PC-9 (cell line): ENCODE results near the gene GLRX. TPM values are rescaled to one million over a fixed set of nuclear protein-coding genes. Genes with fewer than 3 reads are reported as not detected.

Experiments
- BruUV-seq: library from RNA; stranded (reverse); fragments of 400-500 nt; replicated peaks from 2 replicates; lab custom pipeline; 2021; lab: Mats Ljungman, UMichigan
- CTCF ChIA-PET: fragments of 300-600 bp; sonication (Branson Sonifier 250); formaldehyde crosslinking; loops from one replicate; lab custom pipeline; 2022; ENCODE audit warnings: antibody characterized with exemption; lab: Charles Lee
- POLR2A ChIA-PET: fragments of 300-600 bp; sonication (Branson Sonifier 250); formaldehyde crosslinking; loops from one replicate; lab custom pipeline; 2022; ENCODE audit warnings: antibody characterized with exemption; ENCODE audit not compliant: unreplicated experiment; lab: Charles Lee
- DNase-seq, 2 experiments: peaks; one replicate each; pipeline versions ENCODE4 v3.0.0 to v3.0.0-alpha.2; 2015 to 2022; ENCODE audit warnings: mixed read lengths in 1 of 2
- H2AFZ ChIP-seq: fragments of 200-600 bp; sonication (generic); 2 replicates; pipeline ENCODE4 v1.8.1; 2017; ENCODE audit warnings: antibody characterized with exemption
- H3F3A ChIP-seq: fragments of 200-600 bp; sonication (generic); 2 replicates; pipeline ENCODE4 v1.8.1; 2017; ENCODE audit warnings: antibody characterized with exemption, mild to moderate bottlenecking, low read depth; ENCODE audit not compliant: insufficient read depth
- H3K27ac ChIP-seq: fragments of 200-600 bp; sonication (generic); 2 replicates; pipeline ENCODE4 v1.6.1; 2016; ENCODE audit warnings: mixed run types
- H3K27me3 ChIP-seq: fragments of 200-600 bp; sonication (generic); 2 replicates; pipeline ENCODE4 v1.6.1; 2016; ENCODE audit warnings: low read depth, mixed run types; ENCODE audit not compliant: insufficient read depth
- H3K36me3 ChIP-seq: fragments of 200-600 bp; sonication (generic); 2 replicates; pipeline ENCODE4 v1.6.1; 2016; ENCODE audit warnings: low read depth, mixed run types
- H3K4me1 ChIP-seq: fragments of 200-600 bp; sonication (generic); replicated peaks from 2 replicates; pipeline ENCODE4 v1.6.1; 2016; ENCODE audit warnings: mixed run types; ENCODE audit not compliant: insufficient read depth
- H3K4me2 ChIP-seq: fragments of 200-600 bp; sonication (generic); 2 replicates; pipeline ENCODE4 v1.6.1; 2017; ENCODE audit warnings: mixed run types
- H3K4me3 ChIP-seq: fragments of 200-600 bp; sonication (generic); 2 replicates; pipeline ENCODE4 v1.6.1; 2016; ENCODE audit warnings: mixed run types
- H3K79me2 ChIP-seq: fragments of 200-600 bp; sonication (generic); 2 replicates; pipeline ENCODE4 v1.6.1; 2017; ENCODE audit warnings: low read depth, mixed run types
- H3K9me2 ChIP-seq: fragments of 200-600 bp; sonication (generic); 2 replicates; pipeline ENCODE4 v1.8.1; 2017; ENCODE audit warnings: mild to moderate bottlenecking; ENCODE audit not compliant: insufficient read depth
- H3K9me3 ChIP-seq: fragments of 200-600 bp; sonication (generic); 2 replicates; pipeline ENCODE4 v1.8.1; 2016; ENCODE audit warnings: low read depth; ENCODE audit not compliant: insufficient read depth
- H4K20me1 ChIP-seq: fragments of 200-600 bp; sonication (generic); 2 replicates; pipeline ENCODE4 v1.8.1; 2017; ENCODE audit not compliant: insufficient read depth
- EZH2 ChIP-seq: fragments of 200-600 bp; sonication (generic); IDR thresholded peaks from 2 replicates; pipeline ENCODE4 v1.8.0; 2017; ENCODE audit warnings: antibody characterized with exemption, low read depth
- intact Hi-C: fragments of 100-400 bp; cut with micrococcal nuclease; formaldehyde crosslinking; loops from one replicate; pipeline ENCODE4 v1.10.0; 2022; ENCODE audit not compliant: unreplicated experiment
- total RNA-seq: library from RNA; stranded (reverse); gene quantifications from 2 replicates; pipeline ENCODE4 v1.2.3, GENCODE V29; 2021
- TF ChIP-seq, protein P1 (sequence below): fragments of 200-600 bp; sonication (generic); conservative IDR thresholded peaks from 2 replicates; pipeline ENCODE4 v1.6.1; 2017; ENCODE audit warnings: mixed run types, antibody characterized with exemption, mild to moderate bottlenecking, moderate library complexity

Gene GLRX
- total RNA-seq, 1 experiment from 2014 or later = 25.5 TPM

- Histone ChIP-seq H4K20me1 (no peaks in the 10 kb centered on the region), H3K9me3 (no peaks in the 10 kb centered on the region), H2AFZ (no peak overlapping the region), H3K27me3 (no peaks in the 10 kb centered on the region), H3K36me3 (peaks cover 9% of the 10 kb centered on the region; the same call in 1 of the 2 replicates), H3K4me1 (no peaks in the 10 kb centered on the region), H3K4me3 (no peak overlapping the region), H3F3A (peaks cover 7% of the 10 kb centered on the region; the same call in 1 of the 2 replicates), H3K79me2 (no peaks in the 10 kb centered on the region), H3K27ac (no peak overlapping the region), H3K4me2 (no peak overlapping the region), H3K9me2 (no peaks in the 10 kb centered on the region)
- TF ChIP-seq EZH2 = no peak
- TF ChIP-seq, protein P1, sequence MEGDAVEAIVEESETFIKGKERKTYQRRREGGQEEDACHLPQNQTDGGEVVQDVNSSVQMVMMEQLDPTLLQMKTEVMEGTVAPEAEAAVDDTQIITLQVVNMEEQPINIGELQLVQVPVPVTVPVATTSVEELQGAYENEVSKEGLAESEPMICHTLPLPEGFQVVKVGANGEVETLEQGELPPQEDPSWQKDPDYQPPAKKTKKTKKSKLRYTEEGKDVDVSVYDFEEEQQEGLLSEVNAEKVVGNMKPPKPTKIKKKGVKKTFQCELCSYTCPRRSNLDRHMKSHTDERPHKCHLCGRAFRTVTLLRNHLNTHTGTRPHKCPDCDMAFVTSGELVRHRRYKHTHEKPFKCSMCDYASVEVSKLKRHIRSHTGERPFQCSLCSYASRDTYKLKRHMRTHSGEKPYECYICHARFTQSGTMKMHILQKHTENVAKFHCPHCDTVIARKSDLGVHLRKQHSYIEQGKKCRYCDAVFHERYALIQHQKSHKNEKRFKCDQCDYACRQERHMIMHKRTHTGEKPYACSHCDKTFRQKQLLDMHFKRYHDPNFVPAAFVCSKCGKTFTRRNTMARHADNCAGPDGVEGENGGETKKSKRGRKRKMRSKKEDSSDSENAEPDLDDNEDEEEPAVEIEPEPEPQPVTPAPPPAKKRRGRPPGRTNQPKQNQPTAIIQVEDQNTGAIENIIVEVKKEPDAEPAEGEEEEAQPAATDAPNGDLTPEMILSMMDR = no peak
- intact Hi-C loops = loop anchor here (5.0 kb wide), 2 partner anchors 555 to 820 kb away; no protein-coding TSS in a partner anchor
- DNase-seq = no peak
- BruUV-seq = no TSS peak
- ChIA-PET POLR2A (interaction anchor here (0.6 kb wide), 1 partner anchor 51 kb away, joined by 5 read pairs; no protein-coding TSS in a partner anchor), CTCF (interaction anchor here (0.6 to 2.2 kb wide), 6 partner anchors 61 to 139 kb away, joined by 3 to 20 read pairs (median 3); no protein-coding TSS in a partner anchor)
Observed at GRCh38 chr5:95782181-95782580, 40.3 kb downstream of the GLRX start.

GRCh38 chr5:95781101-95781583, 41.4 kb downstream of the GLRX start:
- Histone ChIP-seq H3K4me1 (no peaks in the 10 kb centered on the region), H3K4me3 (no peak overlapping the region), H3K4me2 (peak overlapping the region; percentile 40; the same call in 1 of the 2 replicates), H2AFZ (peak overlapping the region; percentile 77; the same call in 1 of the 2 replicates), H3F3A (peaks cover 7% of the 10 kb centered on the region; the same call in 1 of the 2 replicates), H3K27me3 (no peaks in the 10 kb centered on the region), H3K9me3 (no peaks in the 10 kb centered on the region), H3K79me2 (no peaks in the 10 kb centered on the region), H3K9me2 (no peaks in the 10 kb centered on the region), H3K36me3 (peaks cover 8% of the 10 kb centered on the region; the same call in 1 of the 2 replicates), H4K20me1 (no peaks in the 10 kb centered on the region), H3K27ac (no peak overlapping the region)
- intact Hi-C loops = loop anchor here (1.0 to 5.0 kb wide), 6 partner anchors 62 to 821 kb away; no protein-coding TSS in a partner anchor
- BruUV-seq = no TSS peak
- TF ChIP-seq EZH2 = no peak
- TF ChIP-seq, protein P1 = peak; percentile 97
- DNase-seq = peak; percentile 68 to 69
- ChIA-PET POLR2A (interaction anchor here (0.5 kb wide), 1 partner anchor 18 kb away, joined by 11 read pairs; no protein-coding TSS in a partner anchor), CTCF (interaction anchor here (0.6 to 2.2 kb wide), 11 partner anchors 41 to 137 kb away, joined by 3 to 20 read pairs (median 3); partner anchors contain the start of gene GLRX)

- Histone ChIP-seq H3K27me3 (no peaks in the 10 kb centered on the region), H3F3A (peaks cover 7% of the 10 kb centered on the region; the same call in 1 of the 2 replicates), H3K4me2 (no peak overlapping the region), H3K4me3 (no peak overlapping the region), H3K36me3 (0 out of 2 replicates have a peak, but pooled peaks cover 5% of the 10 kb centered on the region), H3K79me2 (no peaks in the 10 kb centered on the region), H2AFZ (no peak overlapping the region), H3K27ac (no peak overlapping the region), H3K9me3 (no peaks in the 10 kb centered on the region), H4K20me1 (no peaks in the 10 kb centered on the region), H3K9me2 (no peaks in the 10 kb centered on the region), H3K4me1 (no peaks in the 10 kb centered on the region)
- ChIA-PET CTCF (interaction anchor here (0.9 to 2.2 kb wide), 8 partner anchors 42 to 136 kb away, joined by 3 to 20 read pairs (median 4); partner anchors contain the start of gene GLRX), POLR2A (interaction anchor here (0.5 kb wide), 1 partner anchor 18 kb away, joined by 11 read pairs; no protein-coding TSS in a partner anchor)
- no TSS peak for BruUV-seq
- intact Hi-C loops = loop anchor here (2.0 to 5.0 kb wide), 3 partner anchors 116 to 822 kb away; no protein-coding TSS in a partner anchor
- DNase-seq = no peak
- TF ChIP-seq, protein P1 = no peak
- TF ChIP-seq EZH2 = no peak
Observed at GRCh38 chr5:95780597-95780996, 41.9 kb downstream of the GLRX start.
